ENCODE measurements around the gene GH2.
"Not testable (repeated sequence)": the region's sequence is repeated elsewhere in the genome, so short reads cannot be mapped to it uniquely, and the experiment has no call there.

The GH2 gene

DNA sequence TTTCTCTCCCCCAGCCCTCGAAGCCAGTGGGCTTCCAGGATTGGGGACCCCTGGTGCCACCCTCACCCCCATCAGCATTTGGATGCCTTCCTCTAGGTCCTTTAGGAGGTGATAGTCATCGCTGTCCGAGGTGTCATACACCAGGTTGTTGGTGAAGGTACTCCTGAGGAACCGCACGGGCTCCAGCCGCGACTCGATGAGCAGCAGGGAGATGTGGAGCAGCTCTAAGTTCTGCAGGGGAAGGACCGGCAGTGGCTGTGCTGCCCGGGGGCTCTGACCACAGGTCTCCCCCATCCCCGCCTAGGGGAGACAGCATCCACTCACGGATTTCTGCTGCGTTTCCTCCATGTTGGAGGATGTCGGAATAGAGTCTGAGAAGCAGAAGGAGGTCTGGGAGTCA, 28.4 kb upstream of the GH2 start (continued):
- TF ChIP-seq ZNF324 (tag by site-specific recombination; IDR thresholded peaks at IDR 0.05) (no peak), ZNF132 (tag by site-specific recombination; IDR thresholded peaks at IDR 0.05; ENCODE audit: borderline replicate concordance) (no peak)

DNA sequence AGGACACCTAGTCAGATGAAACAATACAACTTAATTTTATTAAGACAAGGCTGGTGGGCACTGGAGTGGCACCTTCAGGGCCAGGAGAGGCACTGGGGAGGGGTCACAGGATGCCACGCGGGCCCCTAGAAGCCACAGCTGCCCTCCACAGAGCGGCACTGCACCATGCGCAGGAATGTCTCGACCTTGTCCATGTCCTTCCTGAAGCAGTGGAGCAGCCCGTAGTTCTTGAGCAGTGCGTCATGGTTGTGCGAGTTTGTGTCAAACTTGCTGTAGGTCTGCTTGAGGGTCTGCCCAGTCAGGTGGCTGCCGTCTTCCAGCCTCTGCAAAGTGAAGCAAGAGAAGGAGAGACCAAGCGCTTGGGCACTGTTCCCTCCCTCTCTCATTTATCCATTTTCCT, 27.8 kb upstream of the GH2 start:
- H3K4me3 ChIP-seq (ENCODE audit: low read depth, low read length); H3K9me3 ChIP-seq (ENCODE audit: control insufficient read depth, insufficient read depth, low read depth, low read length); CTCF ChIA-PET; POLR2A ChIA-PET; H3K27ac ChIP-seq (ENCODE audit: extremely low read depth, low read depth, low read length); H3K4me1 ChIP-seq (ENCODE audit: control insufficient read depth, insufficient read depth, low read length); H3K36me3 ChIP-seq (ENCODE audit: control insufficient read depth in 2 of 2, insufficient read depth in 1 of 2, low read length in 2 of 2): not testable (repeated sequence)

DNA sequence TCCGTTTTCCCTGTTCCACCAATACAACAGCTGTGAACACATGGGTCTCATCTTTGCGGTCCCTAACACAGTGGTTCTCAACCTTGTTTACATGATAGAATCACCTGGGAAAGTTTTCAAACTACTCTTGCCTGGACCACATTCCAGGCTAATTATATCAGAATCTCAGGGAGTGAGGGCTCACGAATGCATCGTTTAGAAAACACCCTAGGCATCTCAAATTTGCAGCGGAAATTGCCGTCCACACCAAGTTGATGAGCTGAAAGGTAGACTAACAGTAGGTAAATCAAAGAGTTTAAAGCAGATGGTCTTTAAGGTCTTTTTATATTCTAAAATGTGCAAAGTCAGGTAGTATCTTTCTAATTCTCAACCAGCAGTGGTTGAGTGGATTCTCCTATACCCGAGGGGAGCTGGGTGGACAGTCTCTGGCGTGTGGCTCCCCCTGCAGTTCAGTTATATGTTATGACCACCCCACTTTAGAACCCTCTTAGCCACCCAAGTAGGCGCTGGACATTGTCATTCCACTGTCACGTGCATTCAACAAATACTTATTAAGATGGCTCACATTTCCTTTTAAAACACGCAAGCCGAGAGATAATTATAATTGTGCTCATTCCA, 25.5 kb upstream of the GH2 start:
- CTCF ChIA-PET = interaction anchor here (0.6 to 4.1 kb wide), 8 partner anchors 12 to 606 kb away, joined by 3 to 19 read pairs (median 4); partner anchors contain the start of gene GH1
- H3K27ac ChIP-seq (ENCODE audit: extremely low read depth, low read depth, low read length); H3K36me3 ChIP-seq (ENCODE audit: control insufficient read depth in 2 of 2, insufficient read depth in 1 of 2, low read length in 2 of 2); H3K4me1 ChIP-seq (ENCODE audit: control insufficient read depth, insufficient read depth, low read length); POLR2A ChIA-PET; H3K9me3 ChIP-seq (ENCODE audit: control insufficient read depth, insufficient read depth, low read depth, low read length); H3K4me3 ChIP-seq (ENCODE audit: low read depth, low read length): not testable (repeated sequence)

DNA sequence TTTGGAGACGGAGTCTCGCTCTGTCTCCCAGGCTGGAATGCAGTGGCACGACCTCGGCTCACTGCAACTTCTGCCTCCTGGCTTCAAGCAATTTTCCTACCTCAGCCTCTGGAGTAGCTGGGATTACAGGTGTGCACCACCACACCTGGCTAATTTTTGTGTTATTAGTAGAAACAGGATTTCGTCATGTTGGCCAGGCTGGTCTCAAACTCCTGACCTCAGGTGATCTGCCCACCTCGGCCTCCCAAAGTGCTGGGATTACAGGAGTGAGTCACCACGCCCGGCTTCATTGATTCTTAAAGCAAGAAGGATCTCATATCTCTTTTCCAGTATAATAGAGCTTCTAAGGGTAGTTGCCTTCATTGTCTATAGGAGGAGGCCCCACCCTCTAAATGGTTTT, 23.1 kb upstream of the GH2 start:
- H3K4me3 ChIP-seq (ENCODE audit: low read depth, low read length); H3K27ac ChIP-seq (ENCODE audit: extremely low read depth, low read depth, low read length); POLR2A ChIA-PET; H3K36me3 ChIP-seq (ENCODE audit: control insufficient read depth in 2 of 2, insufficient read depth in 1 of 2, low read length in 2 of 2); H3K9me3 ChIP-seq (ENCODE audit: control insufficient read depth, insufficient read depth, low read depth, low read length); H3K4me1 ChIP-seq (ENCODE audit: control insufficient read depth, insufficient read depth, low read length): not testable (repeated sequence)
- CTCF ChIA-PET = interaction anchor here (0.6 to 4.6 kb wide), 14 partner anchors 7 to 443 kb away, joined by 3 to 23 read pairs (median 4); partner anchors contain the start of genes CSHL1, GH1 and ICAM2

DNA sequence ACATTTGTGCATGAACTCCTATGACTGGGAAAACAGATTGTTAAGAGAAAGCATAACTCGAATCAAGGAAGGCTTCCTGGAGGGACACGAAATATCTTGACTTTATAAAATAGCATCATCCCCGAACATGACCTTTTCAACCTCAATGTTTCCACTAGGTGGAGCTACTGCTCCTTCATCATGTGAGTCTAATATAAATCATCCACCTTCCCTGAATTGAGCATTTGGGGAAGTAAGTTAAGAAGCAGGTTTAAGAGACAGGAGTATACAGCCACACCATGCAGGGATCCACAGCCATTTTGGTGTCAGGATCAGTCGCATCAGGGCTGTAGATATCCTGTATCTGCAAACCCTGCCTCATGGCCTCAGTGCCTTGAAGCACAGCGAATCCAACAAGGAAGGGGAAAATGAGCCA, 22.1 kb upstream of the GH2 start:
- CTCF ChIA-PET = interaction anchor here (0.6 to 4.6 kb wide), 10 partner anchors 8 to 418 kb away, joined by 3 to 23 read pairs (median 3); partner anchors contain the start of genes CSHL1 and GH1
- not testable (repeated sequence) for H3K4me3 ChIP-seq (ENCODE audit: low read depth, low read length); H3K27ac ChIP-seq (ENCODE audit: extremely low read depth, low read depth, low read length); H3K9me3 ChIP-seq (ENCODE audit: control insufficient read depth, insufficient read depth, low read depth, low read length); H3K4me1 ChIP-seq (ENCODE audit: control insufficient read depth, insufficient read depth, low read length); H3K36me3 ChIP-seq (ENCODE audit: control insufficient read depth in 2 of 2, insufficient read depth in 1 of 2, low read length in 2 of 2)
- POLR2A ChIA-PET = interaction anchor here (0.6 kb wide), 1 partner anchor 231 kb away, joined by 3 read pairs; no protein-coding TSS in a partner anchor

DNA sequence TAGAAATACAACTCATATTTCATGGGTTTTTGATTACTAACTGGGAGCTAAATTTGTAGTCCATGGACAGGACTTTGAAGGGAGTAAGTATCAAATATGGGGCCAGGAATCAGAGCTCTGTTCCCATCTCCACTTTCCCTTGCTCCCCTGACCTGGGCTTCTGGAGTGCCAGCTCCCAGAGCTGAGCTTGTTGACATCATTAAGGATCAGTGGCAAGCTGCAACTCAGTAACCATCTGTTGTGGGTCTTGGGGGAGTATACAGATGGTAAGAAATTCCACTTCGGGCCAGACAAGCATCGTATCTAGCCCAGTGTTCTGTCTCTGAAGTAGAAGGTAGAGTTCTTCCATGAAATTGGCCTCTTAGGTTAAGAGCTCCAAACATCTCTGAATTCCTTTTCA, 20.2 kb upstream of the GH2 start:
- POLR2A ChIA-PET = not testable (repeated sequence)
- CTCF ChIA-PET = interaction anchor here (0.6 to 4.6 kb wide), 7 partner anchors 10 to 338 kb away, joined by 3 to 23 read pairs (median 4); partner anchors contain the start of genes CCDC47 and CSHL1

DNA sequence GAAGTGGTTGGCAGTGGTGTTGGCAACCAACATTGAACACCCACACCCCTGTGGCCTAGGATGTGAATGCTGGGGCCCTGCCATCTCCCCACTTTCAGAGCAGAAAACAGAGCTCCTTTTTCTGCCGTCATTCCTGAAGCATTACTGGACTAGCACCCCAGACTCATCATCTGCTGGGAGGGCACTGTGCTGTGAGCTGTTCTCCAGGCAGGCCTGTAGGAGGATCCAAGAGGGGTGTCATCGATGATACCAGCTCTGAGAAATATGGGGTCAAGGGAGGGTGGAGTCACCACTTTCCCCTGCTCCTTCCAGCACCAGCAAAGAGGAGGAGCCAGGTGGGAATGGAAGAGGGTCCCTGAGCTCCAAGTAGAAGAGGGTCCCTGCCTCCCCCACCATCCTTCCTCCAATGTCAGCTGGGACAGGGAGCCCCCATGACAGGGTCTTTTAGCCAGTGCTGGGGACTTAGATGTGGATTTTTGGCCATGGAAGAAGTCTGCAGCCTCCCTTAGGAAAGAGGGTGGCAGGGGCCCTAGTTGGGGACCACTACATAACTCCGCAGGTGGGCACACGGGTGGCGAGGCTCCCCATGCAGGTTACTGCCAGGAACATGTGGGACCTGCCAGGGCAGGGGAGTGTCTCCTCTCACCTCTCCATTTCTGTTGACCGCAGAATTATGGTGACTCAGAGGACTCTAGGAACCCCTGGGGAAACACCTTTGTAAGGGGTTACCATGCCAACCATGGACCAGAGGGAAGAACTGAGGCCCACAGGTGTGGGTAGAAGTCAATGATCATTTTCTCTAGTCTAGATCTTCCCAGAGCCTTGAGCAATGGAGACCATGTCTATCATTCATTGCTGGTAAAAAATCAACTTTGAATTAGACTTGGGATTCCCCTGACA, 17.4 kb upstream of the GH2 start:
- H3K9me3 ChIP-seq (ENCODE audit: control insufficient read depth, insufficient read depth, low read depth, low read length); H3K36me3 ChIP-seq (ENCODE audit: control insufficient read depth in 2 of 2, insufficient read depth in 1 of 2, low read length in 2 of 2); H3K4me3 ChIP-seq (ENCODE audit: low read depth, low read length); H3K4me1 ChIP-seq (ENCODE audit: control insufficient read depth, insufficient read depth, low read length); H3K27ac ChIP-seq (ENCODE audit: extremely low read depth, low read depth, low read length): not testable (repeated sequence)
- CTCF ChIA-PET = interaction anchor here (1.3 kb wide), 1 partner anchor 11 kb away, joined by 5 read pairs; no protein-coding TSS in a partner anchor
- POLR2A ChIA-PET = interaction anchor here (0.6 kb wide), 1 partner anchor 399 kb away, joined by 11 read pairs; no protein-coding TSS in a partner anchor

More for the DNA sequence above, 20.2 kb upstream of the GH2 start:
- not testable (repeated sequence) for H3K4me3 ChIP-seq (ENCODE audit: low read depth, low read length); H3K27ac ChIP-seq (ENCODE audit: extremely low read depth, low read depth, low read length); H3K9me3 ChIP-seq (ENCODE audit: control insufficient read depth, insufficient read depth, low read depth, low read length); H3K36me3 ChIP-seq (ENCODE audit: control insufficient read depth in 2 of 2, insufficient read depth in 1 of 2, low read length in 2 of 2); H3K4me1 ChIP-seq (ENCODE audit: control insufficient read depth, insufficient read depth, low read length)

DNA sequence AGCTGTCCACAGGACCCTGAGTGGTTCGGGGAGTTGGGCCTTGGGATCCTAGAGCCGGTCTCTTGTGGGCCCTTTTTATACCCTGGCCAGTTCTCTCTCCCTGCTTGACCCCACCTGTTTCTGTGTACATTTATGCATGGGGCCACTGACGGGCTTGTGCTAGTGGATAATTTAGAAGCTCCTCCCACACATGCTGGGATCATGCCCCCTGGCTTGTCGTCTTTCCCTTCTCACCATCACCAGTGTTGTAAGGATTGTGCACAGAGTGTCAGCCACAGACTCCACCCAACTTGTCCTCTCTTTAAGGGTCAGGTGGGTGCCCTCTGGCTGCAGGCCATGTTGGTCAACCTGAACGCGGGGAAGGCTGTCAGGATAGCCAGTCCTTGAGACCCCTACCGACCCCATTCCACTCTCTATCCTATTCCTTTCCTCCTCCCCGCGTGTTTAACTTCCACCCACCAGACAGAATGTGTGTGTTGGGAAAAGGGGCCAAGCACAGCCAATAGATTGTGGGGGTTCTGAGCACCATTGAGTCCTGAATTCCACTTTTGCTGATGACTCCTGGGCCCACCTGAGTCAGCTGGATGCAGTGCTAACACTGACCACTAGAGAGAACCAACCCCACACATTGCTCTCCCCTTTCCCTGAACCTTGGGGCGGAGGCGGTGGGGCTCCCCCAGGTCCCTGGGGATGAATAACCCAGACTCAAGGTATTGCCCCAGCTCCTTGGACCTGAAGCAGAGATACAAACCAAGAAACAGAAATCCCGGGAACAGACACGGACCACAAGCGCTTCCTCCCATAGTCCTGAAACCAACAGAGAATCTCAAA, 15.0 kb upstream of the GH2 start, which contains the start of gene CSH1:
Gene CSH1, minus strand, starts transcription at position 51 of the 831 bp plus-strand sequence. CDS start 63 bp downstream, outside the sequence.
- POLR2A ChIA-PET; H3K27ac ChIP-seq (ENCODE audit: extremely low read depth, low read depth, low read length): not testable (repeated sequence)
- CTCF ChIA-PET = interaction anchor here (0.6 kb wide), 2 partner anchors 14 to 22 kb away, joined by 3 read pairs; partner anchors contain the start of gene CSHL1

DNA sequence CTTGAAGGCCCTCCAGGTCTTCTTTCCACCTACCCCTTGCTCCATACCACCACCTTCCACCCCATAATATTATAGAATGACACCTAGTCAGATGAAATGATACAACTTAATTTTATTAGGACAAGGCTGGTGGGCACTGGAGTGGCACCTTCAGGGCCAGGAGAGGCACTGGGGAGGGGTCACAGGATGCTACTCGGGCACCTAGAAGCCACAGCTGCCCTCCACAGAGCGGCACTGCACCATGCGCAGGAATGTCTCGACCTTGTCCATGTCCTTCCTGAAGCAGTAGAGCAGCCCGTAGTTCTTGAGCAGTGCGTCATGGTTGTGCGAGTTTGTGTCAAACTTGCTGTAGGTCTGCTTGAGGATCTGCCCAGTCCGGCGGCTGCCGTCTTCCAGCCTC, 13.1 kb upstream of the GH2 start:
- H3K4me1 ChIP-seq (ENCODE audit: control insufficient read depth, insufficient read depth, low read length); POLR2A ChIA-PET: not testable (repeated sequence)

More for the DNA sequence above, 15.0 kb upstream of the GH2 start, which contains the start of gene CSH1:
- H3K4me1 ChIP-seq (ENCODE audit: control insufficient read depth, insufficient read depth, low read length); H3K4me3 ChIP-seq (ENCODE audit: low read depth, low read length); H3K9me3 ChIP-seq (ENCODE audit: control insufficient read depth, insufficient read depth, low read depth, low read length); H3K36me3 ChIP-seq (ENCODE audit: control insufficient read depth in 2 of 2, insufficient read depth in 1 of 2, low read length in 2 of 2): not testable (repeated sequence)

DNA sequence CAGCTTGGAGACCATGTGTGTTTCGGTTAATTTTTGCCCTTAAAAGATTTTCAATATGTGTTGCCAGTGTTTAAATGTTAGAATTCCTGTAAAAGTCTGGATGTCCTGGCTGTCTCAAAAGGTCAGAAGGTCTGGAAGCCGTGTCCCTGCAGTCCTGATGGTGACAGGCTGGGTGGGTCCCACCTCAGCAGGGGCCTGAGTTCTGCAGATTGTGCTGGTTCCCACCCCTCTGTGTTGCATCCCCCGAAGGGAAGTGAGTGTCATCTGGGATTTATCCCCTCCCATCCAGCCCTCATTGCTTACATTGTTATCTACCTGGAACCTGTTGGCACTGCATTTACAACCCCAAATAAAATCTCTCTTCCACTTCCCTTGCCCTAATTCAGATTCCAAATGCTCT, 12.3 kb upstream of the GH2 start:
- H3K36me3 ChIP-seq (ENCODE audit: control insufficient read depth in 2 of 2, insufficient read depth in 1 of 2, low read length in 2 of 2); H3K9me3 ChIP-seq (ENCODE audit: control insufficient read depth, insufficient read depth, low read depth, low read length); H3K4me1 ChIP-seq (ENCODE audit: control insufficient read depth, insufficient read depth, low read length); H3K27ac ChIP-seq (ENCODE audit: extremely low read depth, low read depth, low read length); H3K4me3 ChIP-seq (ENCODE audit: low read depth, low read length); POLR2A ChIA-PET: not testable (repeated sequence)
- CTCF ChIA-PET = interaction anchor here (1.5 kb wide), 1 partner anchor 133 kb away, joined by 5 read pairs; no protein-coding TSS in a partner anchor

More for the DNA sequence above, 13.1 kb upstream of the GH2 start:
- H3K27ac ChIP-seq (ENCODE audit: extremely low read depth, low read depth, low read length); H3K4me3 ChIP-seq (ENCODE audit: low read depth, low read length); H3K36me3 ChIP-seq (ENCODE audit: control insufficient read depth in 2 of 2, insufficient read depth in 1 of 2, low read length in 2 of 2); H3K9me3 ChIP-seq (ENCODE audit: control insufficient read depth, insufficient read depth, low read depth, low read length); CTCF ChIA-PET: not testable (repeated sequence)
